Omental fat pad (tissue), 4 donors: ENCODE results near the gene RNASE13. TPM values are rescaled to one million over a fixed set of nuclear protein-coding genes. Genes with fewer than 3 reads are reported as not detected.
A peak's percentile ranks its signal among the peaks of the same experiment; 100 is the strongest.

Experiments
- ATAC-seq: fragments of 150-250 bp; one replicate; pipeline ENCODE4 v1.9.1; 2016; ENCODE audit warnings: mild to moderate bottlenecking, moderate library complexity; ENCODE audit not compliant: low FRiP score
- DNase-seq: peaks from one replicate; pipeline ENCODE4 v3.0.0-alpha.2; 2019; ENCODE audit warnings: low spot score
- total RNA-seq, 4 donors: library from RNA; depleted of rRNA; stranded (reverse); fragments of >200 nt; gene quantifications; one replicate each; pipeline ENCODE4 v1.1.0, GENCODE V29; 2016
- TF ChIP-seq, protein P1 (sequence below), 3 donors: fragments of 450-650 bp; IDR thresholded peaks; one replicate each; pipeline ENCODE4 v1.5.1; 2016 to 2017; ENCODE audit warnings: antibody characterized with exemption in 3 of 3, mild to moderate bottlenecking in 3 of 3, moderate library complexity in 2 of 3

Gene RNASE13
- total RNA-seq, 4 donors from 2014 or later, result not detected

DNA sequence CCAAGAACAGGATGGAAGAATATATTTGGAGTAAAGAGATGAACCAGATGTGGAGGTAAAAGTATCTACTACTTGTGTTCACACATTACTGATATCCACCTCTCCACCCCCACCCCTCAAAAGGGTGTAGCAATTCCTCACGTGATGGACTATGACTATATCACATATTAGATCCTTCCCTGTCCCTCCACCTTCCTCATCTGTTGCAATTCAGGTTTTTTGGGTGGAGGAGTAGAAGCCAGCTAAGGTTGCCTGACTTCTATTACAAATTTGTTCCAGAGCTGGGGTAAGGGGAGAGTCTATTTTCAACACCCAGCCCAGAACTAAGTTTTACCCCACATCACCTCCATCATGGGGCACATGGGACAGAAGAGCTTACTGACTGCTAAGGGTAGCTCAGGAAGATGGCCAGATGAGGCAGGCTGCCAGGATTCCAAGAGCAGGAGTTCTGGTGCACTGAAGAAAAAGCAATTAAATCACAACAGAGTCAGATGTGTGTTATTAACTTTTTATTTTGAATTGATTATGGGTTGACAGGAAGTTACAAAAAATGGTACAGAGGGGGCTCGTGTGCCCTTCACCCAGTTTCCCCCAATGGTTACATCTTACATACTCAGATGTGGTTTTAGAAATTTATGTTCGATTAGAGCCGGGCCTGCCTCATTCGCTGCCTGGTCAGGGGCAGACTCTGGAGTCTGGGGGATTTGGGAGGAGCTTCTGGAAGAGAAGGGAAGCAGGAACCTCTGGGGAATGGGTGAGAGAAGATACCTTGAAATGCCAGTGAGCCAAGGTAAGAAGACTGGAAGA, 2.1 kb downstream of the RNASE13 start:
- TF ChIP-seq, protein P1, sequence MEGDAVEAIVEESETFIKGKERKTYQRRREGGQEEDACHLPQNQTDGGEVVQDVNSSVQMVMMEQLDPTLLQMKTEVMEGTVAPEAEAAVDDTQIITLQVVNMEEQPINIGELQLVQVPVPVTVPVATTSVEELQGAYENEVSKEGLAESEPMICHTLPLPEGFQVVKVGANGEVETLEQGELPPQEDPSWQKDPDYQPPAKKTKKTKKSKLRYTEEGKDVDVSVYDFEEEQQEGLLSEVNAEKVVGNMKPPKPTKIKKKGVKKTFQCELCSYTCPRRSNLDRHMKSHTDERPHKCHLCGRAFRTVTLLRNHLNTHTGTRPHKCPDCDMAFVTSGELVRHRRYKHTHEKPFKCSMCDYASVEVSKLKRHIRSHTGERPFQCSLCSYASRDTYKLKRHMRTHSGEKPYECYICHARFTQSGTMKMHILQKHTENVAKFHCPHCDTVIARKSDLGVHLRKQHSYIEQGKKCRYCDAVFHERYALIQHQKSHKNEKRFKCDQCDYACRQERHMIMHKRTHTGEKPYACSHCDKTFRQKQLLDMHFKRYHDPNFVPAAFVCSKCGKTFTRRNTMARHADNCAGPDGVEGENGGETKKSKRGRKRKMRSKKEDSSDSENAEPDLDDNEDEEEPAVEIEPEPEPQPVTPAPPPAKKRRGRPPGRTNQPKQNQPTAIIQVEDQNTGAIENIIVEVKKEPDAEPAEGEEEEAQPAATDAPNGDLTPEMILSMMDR (IDR thresholded peaks at IDR 0.05), result no peak
- ATAC-seq (peak; percentile 8), DNase-seq (no peak)

DNA sequence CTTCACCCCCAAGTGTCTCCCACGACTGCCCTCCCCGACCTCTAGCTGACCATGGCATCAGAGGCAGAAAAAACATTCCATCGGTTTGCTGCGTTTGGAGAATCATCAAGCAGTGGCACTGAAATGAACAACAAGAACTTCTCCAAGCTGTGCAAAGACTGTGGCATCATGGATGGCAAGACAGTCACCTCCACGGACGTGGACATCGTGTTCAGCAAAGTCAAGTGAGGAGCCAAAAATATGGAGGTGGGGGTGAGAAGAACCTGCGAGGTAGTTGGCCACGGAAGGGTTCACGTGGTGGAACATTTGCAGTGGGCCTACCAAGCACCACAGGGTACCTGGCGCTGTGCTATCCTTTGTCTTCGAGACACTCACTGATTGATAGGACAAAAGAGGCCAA, 4.1 kb downstream of the RNASE13 start:
- TF ChIP-seq, protein P1 (IDR thresholded peaks at IDR 0.05), result no peak
- no peak for ATAC-seq
- DNase-seq, result no peak

DNA sequence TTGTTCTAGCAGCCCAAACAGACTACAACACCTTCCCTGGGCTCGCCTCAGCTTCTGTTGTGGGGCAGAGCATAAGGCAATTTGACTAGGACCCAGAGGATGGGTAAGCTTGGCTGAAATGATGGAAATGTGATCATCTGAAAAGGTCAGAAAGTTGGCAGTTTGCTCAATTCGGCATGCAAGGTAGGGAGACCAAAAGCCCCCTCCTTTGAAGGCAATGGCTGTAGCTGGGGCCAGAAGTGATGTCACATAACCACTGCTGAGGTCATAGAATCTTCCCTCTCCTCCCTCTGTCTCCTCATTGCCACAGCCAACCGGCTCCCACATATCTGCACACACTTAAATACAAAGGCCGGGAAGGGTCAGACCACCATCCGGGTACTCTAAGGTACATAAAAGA, 4.7 kb downstream of the RNASE13 start, which contains the start of gene TPPP2:
TPPP2 (plus strand) TSS at position 301 of the 400 bp plus-strand sequence. CDS start 365 bp downstream, outside the sequence.
- DNase-seq (no peak), ATAC-seq (no peak)

DNA sequence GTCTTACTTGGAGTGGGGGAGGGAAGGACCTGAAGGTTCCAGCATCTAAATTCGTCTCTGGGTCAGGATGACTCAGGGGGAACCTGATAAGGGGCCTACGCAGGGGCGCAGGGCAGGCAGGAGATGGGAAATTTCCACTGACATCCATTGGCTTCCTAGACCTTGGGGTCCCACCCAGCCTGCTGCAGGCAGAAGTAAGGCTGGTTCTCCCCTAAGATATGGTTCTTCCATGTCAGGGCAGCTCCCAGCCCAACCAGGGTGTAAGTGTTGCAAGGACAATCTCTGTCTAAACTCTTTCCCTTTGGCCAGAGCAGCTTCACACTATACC, 7.7 kb downstream of the RNASE13 start:
- ATAC-seq, result peak; percentile 31
- DNase-seq, result no peak
- TF ChIP-seq, protein P1 (IDR thresholded peaks at IDR 0.05), result no peak

More for the DNA sequence above, 4.7 kb downstream of the RNASE13 start, which contains the start of gene TPPP2:
- TF ChIP-seq, protein P1 (IDR thresholded peaks at IDR 0.05), result no peak

DNA sequence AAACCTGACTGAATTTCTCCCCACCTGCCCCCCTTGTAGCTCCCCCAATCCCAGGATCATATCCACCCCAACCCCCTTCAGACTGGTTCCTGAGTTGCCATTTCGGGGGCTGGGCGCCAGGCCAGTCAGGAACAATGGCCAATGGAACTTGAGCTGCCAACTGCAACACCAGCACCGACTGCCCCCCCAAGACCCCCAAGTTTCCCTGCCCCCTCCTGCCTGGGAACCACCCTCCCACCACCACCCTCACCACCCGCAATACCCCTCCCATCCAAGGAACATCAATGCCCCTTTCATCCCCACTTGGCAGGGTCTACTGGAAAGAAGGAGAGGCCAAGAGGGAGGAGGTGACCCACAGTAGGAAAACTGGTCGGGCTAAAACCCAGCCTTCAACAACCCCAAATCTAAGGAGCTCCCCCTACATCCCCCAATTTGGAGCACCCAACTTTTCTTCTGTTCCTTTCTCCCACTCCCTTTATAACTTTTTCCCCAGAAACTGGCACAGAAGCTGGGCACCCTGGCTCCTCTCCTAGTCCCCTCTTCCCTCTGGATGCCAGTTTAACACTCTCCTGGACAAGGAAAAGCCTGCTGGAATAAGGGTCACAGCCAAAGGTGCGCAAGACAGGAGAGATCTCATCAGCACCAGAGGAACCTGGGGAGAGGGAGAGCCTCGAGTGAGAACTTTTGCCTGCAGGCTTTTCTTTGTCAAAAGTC, 8.2 kb downstream of the RNASE13 start:
- TF ChIP-seq, protein P1 (IDR thresholded peaks at IDR 0.05), result no peak
- ATAC-seq, result no peak
- no peak for DNase-seq

DNA sequence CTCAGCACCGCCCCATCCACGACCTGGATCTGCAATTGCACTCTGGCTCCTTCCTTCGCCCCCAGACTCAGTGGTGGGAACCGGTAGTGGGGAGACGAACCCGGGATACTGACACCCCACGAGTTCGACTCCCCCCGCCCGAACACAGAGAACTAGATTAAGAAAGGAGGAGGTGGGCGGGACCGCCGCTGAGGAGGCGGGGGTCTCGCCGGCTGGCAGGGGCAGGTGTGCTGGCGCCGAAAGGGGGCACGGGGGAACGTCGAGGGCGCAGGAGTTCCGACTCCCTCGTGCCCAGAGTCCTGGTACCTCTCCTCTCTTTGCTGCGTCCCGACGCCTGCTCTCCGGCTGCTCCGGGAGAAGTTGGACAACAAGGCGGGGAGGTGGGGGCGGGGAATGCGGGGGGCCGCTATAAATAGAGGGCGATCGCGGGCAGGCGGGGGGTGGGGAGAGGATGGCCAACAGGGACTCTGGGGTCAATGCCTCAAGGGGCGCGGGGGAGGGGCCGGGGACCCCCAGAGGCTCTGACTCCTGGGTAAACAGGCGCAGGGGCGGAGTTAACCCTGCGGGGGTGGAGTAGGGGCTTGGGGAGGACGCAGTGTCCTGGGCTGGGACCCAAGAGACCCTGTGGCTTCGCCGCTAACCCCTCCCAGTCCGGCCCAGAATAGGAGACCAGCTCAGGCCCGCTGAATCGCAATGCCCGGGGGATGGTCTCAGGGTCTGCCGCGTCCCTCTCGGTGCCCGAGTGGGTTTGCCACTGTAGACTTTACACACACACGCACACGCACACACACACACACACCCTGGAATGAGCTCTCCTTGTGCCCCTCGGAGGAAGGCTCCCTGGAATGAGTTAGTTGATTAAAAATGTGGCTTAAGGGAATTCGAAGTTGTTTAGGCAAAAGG, 9.0 kb downstream of the RNASE13 start:
- DNase-seq, result no peak
- TF ChIP-seq, protein P1 (IDR thresholded peaks at IDR 0.05), result no peak
- ATAC-seq, result peak; percentile 25
